Measurements from ENCODE around the gene SALL2.
"Not testable (repeated sequence)": the region's sequence is repeated elsewhere in the genome, so short reads cannot be mapped to it uniquely, and the experiment has no call there.

SALL2 gene

DNA sequence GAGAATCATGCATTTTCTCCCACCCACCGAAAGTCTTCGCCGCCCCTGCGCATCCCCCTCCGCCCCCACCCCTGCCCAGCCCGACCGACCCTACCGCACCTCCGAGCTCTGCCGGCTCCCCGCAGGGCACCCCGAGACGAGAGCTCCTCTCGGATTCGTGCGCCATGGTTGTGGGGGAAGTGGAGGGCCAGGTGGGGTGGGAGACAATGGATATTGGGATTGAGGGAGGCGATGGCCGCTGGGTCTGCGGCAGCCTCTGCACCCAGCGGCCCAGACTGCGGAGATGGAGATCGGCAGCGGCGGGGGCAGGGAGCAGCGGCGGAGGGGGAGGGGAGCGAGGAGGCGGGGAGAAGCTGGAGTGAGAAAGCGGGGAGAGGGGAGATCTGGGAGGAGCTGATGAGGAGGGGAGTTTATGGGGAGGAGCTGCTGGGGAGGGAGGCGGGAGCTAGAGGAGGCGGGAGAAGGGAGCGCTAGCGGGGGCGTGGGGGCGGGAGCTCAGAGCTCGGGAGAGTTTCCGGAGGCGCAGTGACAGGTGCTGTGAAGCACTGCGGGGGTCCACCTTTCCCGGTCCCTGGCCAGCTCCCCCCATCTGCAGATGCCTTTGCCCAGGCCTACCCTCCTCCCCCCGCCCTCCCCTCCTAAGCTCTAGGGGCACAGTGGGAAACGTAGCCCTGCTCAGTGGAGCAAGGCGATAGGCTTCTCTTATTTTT lies at the start of gene SALL2:
Gene SALL2 (minus strand): TSS at position 385 of the 710 bp plus-strand sequence. CDS start 219 bp downstream, at position 166.
- DNase-seq, result peak; percentile 59

DNA sequence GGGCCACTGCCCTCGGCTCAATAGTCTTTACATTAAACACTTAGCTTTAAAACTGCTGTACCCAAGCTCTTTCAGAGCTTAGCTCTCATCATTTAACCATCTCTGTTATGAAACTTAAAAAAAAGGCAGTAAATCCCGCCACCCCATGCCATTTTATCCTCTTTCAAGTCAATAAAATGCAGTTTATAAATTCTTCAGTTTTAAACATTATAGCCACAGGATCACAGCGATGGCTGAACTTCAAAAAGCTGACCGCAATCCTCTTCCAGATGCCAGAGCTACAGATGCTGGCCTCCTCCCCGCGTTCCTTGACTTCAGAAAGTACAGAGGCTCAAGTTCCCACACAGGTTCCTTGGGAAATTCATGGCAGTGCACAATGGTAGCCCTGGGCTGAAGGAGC lies 49.5 kb upstream of the SALL2 start:
- DNase-seq, result no peak

GRCh38 chr14:21572604-21573003 lies 46.5 kb upstream of the SALL2 start:
- no peak for DNase-seq

- DNase-seq, result no peak
These were observed 32.6 kb upstream of the SALL2 start for GRCh38 chr14:21558703-21559170.

DNA sequence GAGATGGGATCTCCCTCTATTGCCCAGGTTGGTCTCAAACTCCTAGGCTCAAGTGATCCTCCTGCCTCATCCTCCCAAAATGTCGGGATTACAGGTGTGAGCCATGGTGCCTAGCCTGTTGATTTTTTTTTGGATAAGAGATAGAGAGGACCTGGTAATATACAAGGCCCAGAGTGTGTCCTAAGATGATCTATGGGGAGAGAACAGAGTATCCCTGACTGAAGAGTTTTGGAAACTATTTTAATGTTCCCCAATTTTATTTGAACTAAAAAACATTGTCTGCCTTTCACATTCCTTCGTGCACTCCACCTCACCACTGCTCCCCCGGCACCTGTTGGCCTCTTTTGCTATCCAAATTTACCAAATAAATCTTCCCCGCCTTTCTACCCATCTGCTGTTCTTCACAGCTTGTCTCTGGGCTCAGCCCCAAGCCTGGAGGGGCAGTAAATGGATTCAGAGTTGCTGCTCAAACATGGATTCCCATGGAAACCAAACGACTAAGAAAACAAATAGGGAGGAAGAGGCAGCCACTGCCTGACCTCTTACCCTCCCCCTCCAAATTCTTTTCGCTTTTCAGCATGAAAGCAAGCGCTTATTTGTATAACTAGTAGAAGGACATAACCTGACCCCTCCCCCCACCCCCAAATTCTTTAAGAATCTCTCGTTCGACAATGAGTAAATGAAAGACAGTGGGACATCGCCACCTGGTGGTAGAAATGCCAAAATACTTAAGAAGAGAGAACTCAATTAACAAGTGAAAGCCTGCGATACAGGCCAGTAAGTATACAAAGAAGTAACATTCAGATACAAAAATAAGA lies 31.1 kb upstream of the SALL2 start:
- peak; percentile 82 for DNase-seq

- DNase-seq, result no peak
These were observed 30.4 kb upstream of the SALL2 start for GRCh38 chr14:21556378-21557083.

DNA sequence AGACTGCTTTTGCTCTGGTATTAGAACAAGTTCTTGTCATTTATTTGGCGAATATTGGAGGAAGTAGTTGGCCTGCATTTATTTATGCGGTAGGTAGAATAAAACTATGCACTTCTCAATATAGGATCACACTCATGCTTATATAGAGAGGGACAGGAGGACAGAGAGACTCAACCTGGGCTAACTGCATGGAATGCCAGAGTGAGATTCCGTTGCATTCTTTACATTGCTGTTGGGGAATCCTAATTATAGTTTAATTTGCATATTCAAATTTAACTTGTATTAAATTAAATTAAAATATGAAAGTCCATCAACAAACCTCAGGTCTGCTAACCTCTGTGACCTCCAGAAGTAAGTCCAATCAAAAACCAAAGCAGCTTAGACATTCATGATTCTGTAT lies 27.1 kb upstream of the SALL2 start:
- DNase-seq, result no peak

GRCh38 chr14:21544588-21544987 lies 18.4 kb upstream of the SALL2 start:
- not testable (repeated sequence) for DNase-seq

DNA sequence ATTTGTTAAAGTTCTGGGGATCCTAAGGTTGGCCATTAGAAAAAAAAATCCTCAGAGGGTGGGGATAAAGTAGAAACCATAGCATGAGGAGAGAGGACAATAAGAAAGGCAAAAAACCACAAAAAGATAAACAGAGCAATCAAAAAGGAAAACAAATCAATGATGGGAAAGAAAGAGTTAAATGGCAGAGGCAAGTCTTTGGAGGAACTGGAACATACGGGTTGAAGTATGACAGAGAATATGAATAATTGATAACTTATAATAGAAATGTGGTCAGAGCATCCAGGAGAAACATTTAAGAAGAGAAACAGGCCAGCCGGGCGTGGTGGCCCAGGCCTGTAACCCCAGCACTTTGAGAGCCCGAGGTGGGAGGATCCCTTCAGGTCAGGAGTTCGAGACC lies 17.8 kb upstream of the SALL2 start:
- no peak for DNase-seq

DNA sequence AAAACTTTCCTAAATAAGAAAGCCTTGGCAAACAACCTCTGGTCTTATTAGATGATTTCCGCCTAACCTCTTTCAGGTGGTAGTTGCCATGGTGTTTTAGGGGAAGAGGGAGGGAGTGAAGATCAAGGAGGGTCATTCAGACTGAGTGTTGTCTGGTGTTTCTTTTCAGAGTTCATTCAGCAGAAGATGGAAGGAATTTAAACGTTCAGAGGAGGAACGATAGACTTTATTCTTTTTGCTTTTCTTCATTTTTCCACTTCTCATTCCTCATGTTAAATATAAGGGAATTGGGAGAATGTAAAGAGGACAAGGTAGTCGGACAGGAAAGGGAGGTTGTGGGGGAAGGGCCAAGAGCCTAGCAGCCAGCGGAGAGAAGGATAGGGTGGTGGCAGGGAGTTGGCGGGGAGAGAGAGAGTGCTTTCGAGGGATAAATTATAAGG lies 17.4 kb upstream of the SALL2 start:
- DNase-seq, result no peak

- no peak for DNase-seq
These were observed 15.4 kb upstream of the SALL2 start for GRCh38 chr14:21541413-21542074.

GRCh38 chr14:21539189-21539940 lies 13.2 kb upstream of the SALL2 start:
- no peak for DNase-seq

DNA sequence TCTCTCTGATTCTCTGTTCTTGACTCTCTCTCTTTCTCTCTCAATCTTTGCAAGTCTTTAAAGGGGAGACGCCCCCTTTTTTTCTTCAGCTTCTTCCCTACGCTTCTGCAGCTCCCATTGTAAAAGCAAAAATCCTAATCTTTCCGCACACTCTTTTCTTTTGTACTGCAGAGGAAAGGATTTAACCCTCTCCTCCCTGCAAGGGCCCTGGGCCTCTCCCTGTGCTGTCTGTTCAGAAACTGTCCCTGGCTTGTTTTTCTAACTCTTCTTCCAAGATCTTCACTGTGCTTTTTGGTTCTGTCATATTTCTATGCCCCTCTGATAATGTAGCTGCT lies 10.9 kb upstream of the SALL2 start:
- no peak for DNase-seq

DNA sequence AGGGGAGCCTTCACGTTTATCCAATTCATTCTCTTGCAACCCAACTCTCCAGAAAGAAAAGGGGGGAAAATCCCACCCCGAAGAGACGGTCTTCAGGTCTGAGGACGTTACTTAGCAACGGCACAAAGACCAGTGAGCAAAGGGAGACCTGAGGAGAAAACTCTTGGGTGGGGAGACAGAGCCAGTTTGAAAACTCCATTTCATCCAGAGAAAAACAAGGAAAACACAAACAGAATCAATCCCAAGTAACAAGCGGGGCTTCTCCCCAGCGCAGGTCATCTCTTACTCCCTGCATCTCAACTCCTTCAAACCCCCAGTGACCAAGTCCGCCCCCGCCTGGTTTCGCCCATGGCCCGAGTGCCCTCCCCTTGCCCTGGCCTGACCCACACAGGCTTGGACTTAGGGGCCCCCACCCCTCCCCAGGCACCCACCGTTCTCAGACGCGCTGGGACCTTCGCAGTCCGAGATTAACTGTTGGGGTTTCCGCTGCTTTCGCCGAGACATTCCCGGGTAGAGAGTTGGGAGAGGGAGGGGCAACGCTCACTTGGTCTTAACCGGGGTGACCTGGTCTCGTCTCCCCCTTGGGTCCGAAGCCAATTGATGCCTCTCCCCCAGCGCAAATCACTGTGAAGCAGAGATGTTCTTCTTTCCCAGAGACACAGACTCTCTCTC lies 10.4 kb upstream of the SALL2 start:
- no peak for DNase-seq

- no peak for DNase-seq
These were observed 9.6 kb upstream of the SALL2 start for GRCh38 chr14:21535545-21536417.

DNA sequence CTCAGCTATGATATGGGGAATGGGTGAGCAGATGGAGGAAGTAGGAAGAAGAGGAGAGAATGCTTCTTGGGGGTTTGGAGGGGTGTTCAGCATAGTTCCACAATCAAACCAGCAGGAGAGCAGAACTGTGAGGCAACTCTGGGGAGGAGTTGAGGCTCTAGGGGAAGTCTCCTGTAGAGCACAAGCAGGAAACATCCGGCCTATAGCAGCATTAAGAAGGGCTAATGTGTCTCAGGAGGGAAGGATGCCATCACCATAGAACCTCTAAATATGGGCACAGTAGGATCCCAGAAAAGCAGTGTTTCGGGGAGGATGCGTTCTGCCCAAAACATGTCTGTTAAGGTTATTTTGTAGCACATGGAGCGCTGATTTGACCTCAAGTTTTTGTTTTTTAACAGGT lies 8.4 kb upstream of the SALL2 start:
- DNase-seq, result no peak

- no peak for DNase-seq
These were observed 7.1 kb upstream of the SALL2 start for GRCh38 chr14:21533294-21533693.

- no peak for DNase-seq
These were observed 3.4 kb upstream of the SALL2 start for GRCh38 chr14:21529515-21529914.

DNA sequence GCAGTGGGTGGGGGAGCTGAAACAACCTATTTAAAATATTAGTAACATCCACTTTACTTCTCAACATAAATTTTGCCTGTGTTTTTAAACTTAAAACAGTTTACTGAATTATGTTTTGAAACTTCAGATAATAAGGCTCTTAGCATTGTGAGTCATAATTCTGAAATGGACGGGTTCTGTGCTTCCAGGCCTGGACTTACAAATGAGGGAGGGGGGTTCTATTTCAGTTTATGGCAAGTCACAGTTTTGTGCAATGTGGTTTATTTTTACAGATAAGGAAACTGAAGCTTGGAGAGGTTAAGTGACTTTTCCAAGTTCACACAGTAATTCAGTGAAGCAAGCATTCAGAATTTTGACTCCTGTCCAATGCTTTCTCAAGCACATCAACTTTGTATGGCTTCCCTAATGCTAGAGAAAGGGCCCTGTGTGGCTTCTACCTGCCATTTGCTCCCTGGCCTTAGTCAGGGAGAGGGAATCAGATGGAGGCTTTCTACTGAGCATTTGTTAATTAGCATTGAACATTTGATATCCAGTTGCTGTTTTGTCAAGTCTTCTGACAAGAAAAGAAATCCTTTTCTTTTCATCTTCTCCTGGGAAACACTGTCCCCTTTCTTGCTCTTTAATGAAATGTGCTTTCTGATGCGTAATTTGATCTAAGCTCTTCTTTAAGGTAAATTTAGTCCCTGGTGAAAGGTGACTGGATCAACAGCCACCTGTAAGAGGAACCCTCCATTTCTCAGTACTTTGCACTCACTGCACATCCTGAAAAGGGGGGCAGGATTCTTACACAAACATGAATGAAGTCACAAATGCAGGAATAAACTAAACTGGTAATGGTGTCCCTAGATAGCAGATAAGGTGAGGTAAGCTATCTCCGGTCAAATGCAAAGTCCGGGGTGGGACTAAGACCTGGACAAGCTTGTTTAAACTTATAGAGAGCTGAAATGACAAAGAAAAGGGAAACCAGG lies 2.5 kb upstream of the SALL2 start:
- DNase-seq, result no peak

DNA sequence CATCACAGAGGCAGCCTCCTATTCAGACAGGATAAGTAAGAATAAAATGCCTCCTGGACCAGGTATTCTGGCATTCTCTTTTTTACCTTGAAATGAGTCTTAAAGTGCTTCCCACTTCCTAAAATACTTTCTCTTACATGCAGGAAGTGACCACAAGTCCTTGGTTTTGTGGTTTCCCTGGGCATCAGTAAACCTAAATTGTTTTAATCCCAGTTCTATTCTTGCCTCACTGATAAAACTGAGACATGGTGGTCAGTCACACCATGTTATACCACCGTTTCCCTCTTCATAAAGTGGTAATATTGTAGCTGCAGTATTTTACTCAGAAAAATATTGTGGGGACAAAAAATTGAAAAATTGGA lies 1.2 kb upstream of the SALL2 start:
- no peak for DNase-seq
